Neural progenitor cell (in vitro differentiated cells): Measurements from ENCODE around the gene CCM2. TPM values are rescaled to one million over a fixed set of nuclear protein-coding genes. Genes with fewer than 3 reads are reported as not detected.

Source experiments
- DNase-seq: peaks from one replicate; pipeline ENCODE4 v3.0.0-alpha.2; 2016; ENCODE audit warnings: low spot score
- H2AFZ ChIP-seq: fragments of 200-600 bp; sonication (generic); replicated peaks from 2 replicates; pipeline ENCODE4 v1.6.1; 2016; ENCODE audit warnings: antibody characterized with exemption
- H3F3A ChIP-seq: fragments of 200-600 bp; sonication (generic); 2 replicates; pipeline ENCODE4 v1.6.1; 2016; ENCODE audit warnings: antibody characterized with exemption, low read depth
- H3K27ac ChIP-seq: fragments of 200-600 bp; sonication (generic); 2 replicates; pipeline ENCODE4 v1.5.1; 2016; ENCODE audit warnings: mild to moderate bottlenecking
- H3K27me3 ChIP-seq: fragments of 200-600 bp; sonication (generic); 2 replicates; pipeline ENCODE4 v1.6.1; 2016; ENCODE audit warnings: mild to moderate bottlenecking, moderate library complexity
- H3K36me3 ChIP-seq: fragments of 200-600 bp; sonication (generic); 2 replicates; pipeline ENCODE4 v1.5.1; 2016
- H3K4me1 ChIP-seq: fragments of 200-600 bp; sonication (generic); 2 replicates; pipeline ENCODE4 v1.6.1; 2016; ENCODE audit warnings: mixed run types
- H3K4me2 ChIP-seq: fragments of 200-600 bp; sonication (generic); 2 replicates; pipeline ENCODE4 v1.6.1; 2016
- H3K4me3 ChIP-seq: fragments of 200-600 bp; sonication (generic); 2 replicates; pipeline ENCODE4 v1.5.1; 2016
- H3K79me2 ChIP-seq: fragments of 200-600 bp; sonication (generic); 2 replicates; pipeline ENCODE4 v1.6.1; 2016; ENCODE audit warnings: low read depth
- H3K9ac ChIP-seq: fragments of 200-600 bp; sonication (generic); 2 replicates; pipeline ENCODE4 v1.6.1; 2016
- H3K9me3 ChIP-seq: fragments of 200-600 bp; sonication (generic); 2 replicates; pipeline ENCODE4 v1.5.1; 2016; ENCODE audit warnings: low read depth
- H4K20me1 ChIP-seq: fragments of 200-600 bp; sonication (generic); 2 replicates; pipeline ENCODE4 v1.6.1; 2016; ENCODE audit warnings: low read depth
- H3K27ac Mint-ChIP-seq: 3 replicates; pipeline ENCODE4 v1.8.0; 2021; ENCODE audit warnings: mixed read lengths
- H3K27me3 Mint-ChIP-seq: 2 replicates; pipeline ENCODE4 v1.8.0; 2022; ENCODE audit warnings: low read depth, mild to moderate bottlenecking, inconsistent platforms, moderate library complexity, mixed read lengths; ENCODE audit not compliant: insufficient read depth
- H3K36me3 Mint-ChIP-seq: 3 replicates; pipeline ENCODE4 v1.8.0; 2021; ENCODE audit warnings: mixed read lengths
- H3K4me1 Mint-ChIP-seq: 3 replicates; pipeline ENCODE4 v1.8.0; 2021; ENCODE audit warnings: mixed read lengths
- H3K4me3 Mint-ChIP-seq: 3 replicates; pipeline ENCODE4 v1.8.0; 2021; ENCODE audit warnings: mild to moderate bottlenecking, moderate library complexity, mixed read lengths
- H3K9me3 Mint-ChIP-seq: 3 replicates; pipeline ENCODE4 v1.8.0; 2020; ENCODE audit warnings: mixed read lengths
- EZH2 ChIP-seq: fragments of 200-600 bp; sonication (generic); IDR thresholded peaks from 2 replicates; pipeline ENCODE4 v1.6.1; 2017; ENCODE audit warnings: antibody characterized with exemption, mild to moderate bottlenecking, moderate library complexity
- EZH2phosphoT487 ChIP-seq: fragments of 200-600 bp; sonication (generic); IDR thresholded peaks from 2 replicates; pipeline ENCODE4 v1.6.1; 2017; ENCODE audit warnings: antibody characterized with exemption
- total RNA-seq: library from RNA; depleted of rRNA; stranded (reverse); fragments of >200 nt; gene quantifications from 2 replicates; pipeline ENCODE4 v1.2.3, GENCODE V29; 2015; ENCODE audit warnings: low replicate concordance
- TF ChIP-seq, protein P1 (sequence below): fragments of 200-600 bp; sonication (generic); IDR thresholded peaks from 2 replicates; pipeline ENCODE4 v1.5.1; 2017; ENCODE audit warnings: antibody characterized with exemption, mild to moderate bottlenecking

Gene CCM2
- total RNA-seq, 1 donor from 2014 or later: 21.8 TPM

GRCh38 chr7:45036796-45037195 lies 36.8 kb downstream of the CCM2 start:
- no peaks in the 10 kb centered on the region for H3K27me3 Mint-ChIP-seq

DNA sequence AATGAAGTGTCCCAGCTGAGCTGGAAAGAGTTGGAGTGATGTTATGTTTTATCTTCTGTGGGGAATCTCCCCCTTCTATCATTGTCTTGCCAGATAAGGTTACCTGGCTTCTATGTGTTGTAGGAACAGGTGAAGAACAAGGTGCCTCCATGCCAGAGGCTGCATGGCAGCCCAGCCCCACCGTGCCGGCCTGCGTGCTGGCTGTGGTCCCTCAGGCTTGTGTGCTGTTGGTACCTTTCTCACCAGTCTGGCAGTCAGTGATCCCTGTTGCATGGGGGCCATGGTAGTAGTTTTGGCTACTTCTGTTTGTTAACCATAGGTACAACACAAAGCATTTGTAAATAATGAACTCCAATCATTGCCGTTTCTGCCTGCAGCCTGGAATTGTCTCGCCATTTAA lies 37.9 kb downstream of the CCM2 start:
- peaks cover 16% of the 10 kb centered on the region for H3F3A ChIP-seq
- Mint-ChIP-seq H3K4me1 (peaks cover 17% of the 10 kb centered on the region), H3K9me3 (no peaks in the 10 kb centered on the region), H3K36me3 (peaks cover 21% of the 10 kb centered on the region), H3K27me3 (no peaks in the 10 kb centered on the region), H3K4me3 (no peak overlapping the region), H3K27ac (no peak overlapping the region)
- no peak overlapping the region for H3K9ac ChIP-seq
- no peak overlapping the region for H2AFZ ChIP-seq
- no peaks in the 10 kb centered on the region for H3K36me3 ChIP-seq
- H3K4me2 ChIP-seq: no peak overlapping the region
- DNase-seq: no peak
- no peak overlapping the region for H3K27ac ChIP-seq
- no peak overlapping the region for H3K4me3 ChIP-seq
- TF ChIP-seq, protein P1, sequence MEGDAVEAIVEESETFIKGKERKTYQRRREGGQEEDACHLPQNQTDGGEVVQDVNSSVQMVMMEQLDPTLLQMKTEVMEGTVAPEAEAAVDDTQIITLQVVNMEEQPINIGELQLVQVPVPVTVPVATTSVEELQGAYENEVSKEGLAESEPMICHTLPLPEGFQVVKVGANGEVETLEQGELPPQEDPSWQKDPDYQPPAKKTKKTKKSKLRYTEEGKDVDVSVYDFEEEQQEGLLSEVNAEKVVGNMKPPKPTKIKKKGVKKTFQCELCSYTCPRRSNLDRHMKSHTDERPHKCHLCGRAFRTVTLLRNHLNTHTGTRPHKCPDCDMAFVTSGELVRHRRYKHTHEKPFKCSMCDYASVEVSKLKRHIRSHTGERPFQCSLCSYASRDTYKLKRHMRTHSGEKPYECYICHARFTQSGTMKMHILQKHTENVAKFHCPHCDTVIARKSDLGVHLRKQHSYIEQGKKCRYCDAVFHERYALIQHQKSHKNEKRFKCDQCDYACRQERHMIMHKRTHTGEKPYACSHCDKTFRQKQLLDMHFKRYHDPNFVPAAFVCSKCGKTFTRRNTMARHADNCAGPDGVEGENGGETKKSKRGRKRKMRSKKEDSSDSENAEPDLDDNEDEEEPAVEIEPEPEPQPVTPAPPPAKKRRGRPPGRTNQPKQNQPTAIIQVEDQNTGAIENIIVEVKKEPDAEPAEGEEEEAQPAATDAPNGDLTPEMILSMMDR: no peak
- no peak for TF ChIP-seq EZH2phosphoT487
- no peak for TF ChIP-seq EZH2
- H3K9me3 ChIP-seq: no peaks in the 10 kb centered on the region
- H3K79me2 ChIP-seq: peaks cover 61% of the 10 kb centered on the region
- peaks cover 26% of the 10 kb centered on the region for H4K20me1 ChIP-seq
- peaks cover 33% of the 10 kb centered on the region for H3K4me1 ChIP-seq
- no peaks in the 10 kb centered on the region for H3K27me3 ChIP-seq

More at GRCh38 chr7:45036796-45037195, 36.8 kb downstream of the CCM2 start:
- H3K9ac ChIP-seq: no peak overlapping the region
- peaks cover 72% of the 10 kb centered on the region for H3K79me2 ChIP-seq
- Mint-ChIP-seq H3K36me3 (peaks cover 16% of the 10 kb centered on the region), H3K4me1 (peaks cover 17% of the 10 kb centered on the region), H3K9me3 (no peaks in the 10 kb centered on the region), H3K4me3 (no peak overlapping the region), H3K27ac (no peak overlapping the region)
- H2AFZ ChIP-seq: no peak overlapping the region
- H3K27ac ChIP-seq: peak overlapping the region; percentile 54
- TF ChIP-seq, protein P1: no peak
- TF ChIP-seq EZH2phosphoT487 (no peak), EZH2 (no peak)
- no peaks in the 10 kb centered on the region for H3K27me3 ChIP-seq
- peaks cover 42% of the 10 kb centered on the region for H3K4me1 ChIP-seq
- DNase-seq: no peak
- H4K20me1 ChIP-seq: peaks cover 27% of the 10 kb centered on the region
- H3K36me3 ChIP-seq: no peaks in the 10 kb centered on the region
- no peak overlapping the region for H3K4me3 ChIP-seq
- H3F3A ChIP-seq: peaks cover 16% of the 10 kb centered on the region
- no peaks in the 10 kb centered on the region for H3K9me3 ChIP-seq
- H3K4me2 ChIP-seq: peak overlapping the region; percentile 71

DNA sequence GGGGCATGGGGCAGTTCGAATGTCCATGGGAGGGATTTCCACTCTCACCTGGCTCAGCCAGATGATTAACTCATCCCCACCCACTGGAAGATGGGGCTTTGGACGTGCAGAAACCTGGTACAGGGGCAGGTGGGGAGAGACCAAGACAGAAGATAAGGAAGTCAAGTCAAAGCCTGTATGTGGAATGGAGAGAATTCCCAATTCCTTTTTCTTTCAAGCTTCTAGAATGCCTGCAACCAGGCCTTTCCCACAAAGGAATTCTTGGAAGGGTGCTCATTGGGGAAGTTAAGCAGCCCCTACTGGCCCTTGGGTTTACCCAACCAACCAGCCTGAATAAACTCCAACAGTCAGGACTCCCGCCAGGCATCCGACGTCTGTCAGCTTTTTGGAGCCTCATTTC lies 39.1 kb downstream of the CCM2 start:
- Mint-ChIP-seq H3K4me3 (no peak overlapping the region), H3K36me3 (peaks cover 21% of the 10 kb centered on the region), H3K4me1 (peaks cover 17% of the 10 kb centered on the region), H3K27ac (no peak overlapping the region), H3K9me3 (no peaks in the 10 kb centered on the region), H3K27me3 (no peaks in the 10 kb centered on the region)
- Histone ChIP-seq H3K9ac (no peak overlapping the region), H3K27ac (no peak overlapping the region), H3K9me3 (no peaks in the 10 kb centered on the region), H3K79me2 (peaks cover 49% of the 10 kb centered on the region), H2AFZ (no peak overlapping the region), H3K4me1 (peaks cover 22% of the 10 kb centered on the region), H3K36me3 (no peaks in the 10 kb centered on the region), H4K20me1 (peaks cover 22% of the 10 kb centered on the region), H3F3A (peaks cover 16% of the 10 kb centered on the region), H3K27me3 (no peaks in the 10 kb centered on the region), H3K4me2 (no peak overlapping the region), H3K4me3 (no peak overlapping the region)
- TF ChIP-seq EZH2phosphoT487: no peak
- TF ChIP-seq, protein P1: no peak
- TF ChIP-seq EZH2: no peak
- no peak for DNase-seq
